Activated CD4-positive, CD25-positive, alpha-beta regulatory T cell treated with anti-CD3 and anti-CD28 coated beads, Interleukin-2, amount 50 U/mL, for 72 hours (primary cell): ENCODE data around the gene SENP6.

Experiments
- DNase-seq: peaks from one replicate; pipeline ENCODE4 v3.0.0; 2021

Gene SENP6

DNA sequence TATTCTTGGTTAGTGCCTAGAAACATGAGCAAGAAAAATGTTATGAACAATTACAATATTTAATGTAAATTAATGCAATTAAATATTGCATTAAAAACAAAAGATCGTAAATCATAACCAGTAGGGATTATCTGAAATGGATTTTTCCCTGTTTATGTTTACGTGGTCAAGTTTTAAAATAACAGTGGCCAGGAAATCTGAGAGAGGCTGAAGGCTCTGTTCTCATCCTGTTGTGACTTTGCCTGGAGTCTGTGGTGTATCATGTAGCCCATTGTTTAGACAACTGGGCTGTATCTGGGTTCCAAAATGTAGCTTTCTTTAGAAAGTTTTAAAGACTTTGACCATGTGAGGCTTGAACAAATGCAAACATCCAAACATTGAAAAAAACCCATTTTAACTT is 149.8 kb downstream of the SENP6 start:
- DNase-seq, result no peak

GRCh38 chr6:75752365-75752764 is 150.7 kb downstream of the SENP6 start:
- DNase-seq, result no peak

GRCh38 chr6:75755704-75756103 is 154.0 kb downstream of the SENP6 start:
- DNase-seq, result no peak

- DNase-seq, result no peak
Measured at GRCh38 chr6:75757295-75757694, 155.6 kb downstream of the SENP6 start.

GRCh38 chr6:75758061-75758460 is 156.4 kb downstream of the SENP6 start:
- no peak for DNase-seq

GRCh38 chr6:75759207-75759606 is 157.5 kb downstream of the SENP6 start:
- no peak for DNase-seq

DNA sequence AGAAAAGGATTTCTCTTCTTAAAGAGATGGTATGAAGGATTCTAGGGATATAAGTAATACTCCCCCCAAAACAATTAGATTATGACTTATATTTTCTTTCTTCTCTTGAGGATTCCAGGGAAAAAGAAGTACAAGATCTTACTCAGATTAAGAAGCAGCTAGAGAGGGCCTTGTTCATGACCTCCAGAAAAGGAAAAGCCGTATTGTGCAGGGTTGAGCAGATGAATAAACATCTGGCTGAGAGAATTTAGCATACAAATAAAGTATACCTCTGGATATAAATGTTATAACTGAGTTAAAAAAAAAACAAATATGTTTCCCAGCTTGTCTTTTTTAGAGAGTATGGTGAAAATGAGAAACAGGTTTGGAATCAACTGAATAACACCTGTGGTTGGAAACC is 158.6 kb downstream of the SENP6 start:
- no peak for DNase-seq

DNA sequence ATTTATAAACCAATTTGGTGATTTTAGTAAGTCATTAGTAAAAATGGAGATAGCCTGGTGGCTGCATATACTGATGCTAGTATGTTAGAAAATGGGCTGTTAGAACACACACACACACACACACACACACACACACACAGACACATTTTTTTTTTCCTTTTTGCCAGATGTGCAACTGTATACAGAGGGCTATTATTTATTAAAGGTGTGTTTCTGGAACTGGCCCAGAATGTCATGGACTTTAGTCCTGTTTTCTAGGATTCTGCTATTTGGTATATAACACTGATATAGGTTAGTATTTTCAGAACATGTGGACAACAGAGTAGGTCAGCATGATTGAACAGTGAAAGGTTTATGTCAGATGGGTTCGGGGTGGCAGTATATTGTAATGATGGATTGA is 159.8 kb downstream of the SENP6 start:
- DNase-seq, result no peak

- no peak for DNase-seq
Measured at GRCh38 chr6:75762063-75762462, 160.4 kb downstream of the SENP6 start.

DNA sequence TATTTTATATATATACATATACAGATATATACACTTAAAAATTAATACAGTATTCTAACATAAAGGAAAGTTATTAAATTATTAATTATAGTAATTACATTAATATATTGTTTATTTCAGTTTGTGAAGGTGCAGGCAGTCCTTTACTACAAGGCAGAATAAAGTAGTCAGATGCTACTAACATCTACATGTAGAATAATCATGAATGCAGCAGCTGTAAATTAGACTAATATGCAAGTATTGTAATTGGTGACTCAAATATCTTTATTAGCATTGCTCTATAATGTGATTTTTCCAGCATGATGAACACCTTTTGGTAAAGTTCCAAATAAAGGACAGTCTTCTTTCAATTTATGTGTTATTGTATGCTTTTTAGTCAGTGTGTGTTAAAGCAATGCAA is 164.7 kb downstream of the SENP6 start:
- no peak for DNase-seq
